OCI-M1 (cell line): ENCODE results near the gene FARP1.
A peak's percentile ranks its signal among the peaks of the same experiment; 100 is the strongest.

Experiments
- DNase-seq: peaks from one replicate; lab custom pipeline; 2025; lab: John Stamatoyannopoulos, UW

The FARP1 gene

GRCh38 chr13:98482476-98483444 is 339.9 kb downstream of the FARP1 start:
- no peak for DNase-seq

- DNase-seq, result no peak
Measured at GRCh38 chr13:98483601-98484288, 340.9 kb downstream of the FARP1 start.

GRCh38 chr13:98484289-98485219 is 341.7 kb downstream of the FARP1 start:
- DNase-seq, result peak; percentile 14

GRCh38 chr13:98485561-98485960 is 342.7 kb downstream of the FARP1 start:
- no peak for DNase-seq

GRCh38 chr13:98486412-98486811 is 343.5 kb downstream of the FARP1 start:
- no peak for DNase-seq

GRCh38 chr13:98487016-98487415 is 344.1 kb downstream of the FARP1 start:
- DNase-seq, result no peak

- DNase-seq, result peak; percentile 18
Measured at GRCh38 chr13:98487522-98487921, 344.6 kb downstream of the FARP1 start.

GRCh38 chr13:98488736-98489135 is 345.8 kb downstream of the FARP1 start:
- DNase-seq, result no peak

GRCh38 chr13:98489446-98490194 is 346.7 kb downstream of the FARP1 start:
- no peak for DNase-seq

GRCh38 chr13:98490195-98490836 is 347.4 kb downstream of the FARP1 start:
- DNase-seq, result no peak

GRCh38 chr13:98490866-98491265 is 348.0 kb downstream of the FARP1 start:
- DNase-seq, result no peak

- DNase-seq, result peak; percentile 63
Measured at GRCh38 chr13:98492335-98493041, 349.6 kb downstream of the FARP1 start.

GRCh38 chr13:98493042-98493712 is 350.3 kb downstream of the FARP1 start:
- DNase-seq, result peak; percentile 53

- DNase-seq, result no peak
Measured at GRCh38 chr13:98494769-98495168, 351.9 kb downstream of the FARP1 start.

GRCh38 chr13:98495627-98496478 is 353.0 kb downstream of the FARP1 start:
- DNase-seq, result no peak

GRCh38 chr13:98496479-98496791 is 353.5 kb downstream of the FARP1 start:
- no peak for DNase-seq

GRCh38 chr13:98496966-98497365 is 354.1 kb downstream of the FARP1 start:
- DNase-seq, result no peak

- DNase-seq, result no peak
Measured at GRCh38 chr13:98500963-98501421, 358.1 kb downstream of the FARP1 start.
